B cell (primary cell): ENCODE data around the gene CALML4. TPM values are rescaled to one million over a fixed set of nuclear protein-coding genes. Genes with fewer than 3 reads are reported as not detected.

Experiments
- ATAC-seq: fragments of 200-7000 bp; cut with Tn5 transposase; one replicate; pipeline ENCODE4 v1.10.0; 2021; ENCODE audit warnings: low read depth, mild to moderate bottlenecking, moderate number of reproducible peaks, moderate library complexity
- CTCF ChIA-PET: fragments of 350-600 bp; sonication (Branson Sonifier 250); formaldehyde crosslinking; loops from one replicate; lab custom pipeline; 2021; ENCODE audit warnings: antibody characterized with exemption, inconsistent platforms; lab: Charles Lee
- POLR2A ChIA-PET: fragments of 350-600 bp; sonication (Branson Sonifier 250); formaldehyde crosslinking; loops from one replicate; lab custom pipeline; 2021; ENCODE audit warnings: antibody characterized with exemption; lab: Charles Lee
- DNase-seq: peaks from one replicate; pipeline ENCODE4 v3.0.0; 2013
- H2AFZ ChIP-seq: 2 replicates; pipeline ENCODE4 v1.6.1; 2012; ENCODE audit warnings: mild to moderate bottlenecking, low read depth, low read length; ENCODE audit not compliant: insufficient read depth, poor library complexity, severe bottlenecking
- H3K27ac ChIP-seq, 2 donors: 1 replicate in 1 of 2; 2 replicates in 1 of 2; pipeline ENCODE4 v1.5.1; 2012 to 2013; ENCODE audit warnings: low read length in 2 of 2, mild to moderate bottlenecking in 2 of 2, moderate library complexity in 1 of 2
- H3K27me3 ChIP-seq, 4 experiments: fragments of 200-600 bp in 1 of 4; sonication (generic) in 1 of 4; replicated peaks in 1 of 4; 1 replicate in 2 of 4; 2 replicates in 2 of 4; pipeline versions ENCODE4 v1.6.1 to v1.7.0; 2013 to 2016; ENCODE audit warnings: low read length in 3 of 4, mild to moderate bottlenecking in 2 of 4, mixed read lengths in 1 of 4, moderate library complexity in 1 of 4; ENCODE audit not compliant: insufficient read depth in 4 of 4, control insufficient read depth in 3 of 4; ENCODE audit errors: control extremely low read depth in 1 of 4
- H3K36me3 ChIP-seq, 2 experiments: replicated peaks in 1 of 2; 1 replicate in 1 of 2; 2 replicates in 1 of 2; pipeline versions ENCODE4 v1.6.1 to v1.7.1; 2013; ENCODE audit warnings: low read length in 1 of 2; ENCODE audit not compliant: insufficient read depth in 2 of 2, control insufficient read depth in 1 of 2; ENCODE audit errors: control extremely low read depth in 1 of 2, extremely low read depth in 1 of 2
- H3K4me1 ChIP-seq, 2 donors: fragments of 200-600 bp in 1 of 2; sonication (generic) in 1 of 2; 1 replicate in 1 of 2; 2 replicates in 1 of 2; pipeline versions ENCODE4 v1.5.1 to v1.6.1; 2013 to 2017; ENCODE audit warnings: low read length in 2 of 2; ENCODE audit not compliant: control insufficient read depth in 2 of 2, insufficient read depth in 2 of 2
- H3K4me2 ChIP-seq: replicated peaks from 2 replicates; pipeline ENCODE3; 2012; ENCODE audit warnings: mild to moderate bottlenecking, low read depth, low read length; ENCODE audit not compliant: poor library complexity, severe bottlenecking
- H3K4me3 ChIP-seq, 5 experiments: fragments of 200-600 bp in 1 of 5; sonication (generic) in 1 of 5; 1 replicate in 3 of 5; 2 replicates in 2 of 5; pipeline versions ENCODE4 v1.5.1 to v1.7.0; 2011 to 2016; ENCODE audit warnings: low read length in 4 of 5, mild to moderate bottlenecking in 4 of 5, low read depth in 2 of 5, control low read depth in 1 of 5, moderate library complexity in 1 of 5; ENCODE audit not compliant: insufficient read depth in 1 of 5; ENCODE audit errors: control extremely low read depth in 1 of 5, extremely low read depth in 1 of 5
- H3K79me2 ChIP-seq: fragments of 200-600 bp; sonication (generic); one replicate; pipeline ENCODE4 v1.6.0; 2016; ENCODE audit warnings: low read length; ENCODE audit not compliant: control insufficient read depth, insufficient read depth
- H3K9ac ChIP-seq: fragments of 200-600 bp; sonication (generic); 2 replicates; pipeline ENCODE4 v1.6.1; 2017; ENCODE audit warnings: mild to moderate bottlenecking, low read length, moderate library complexity
- H3K9me3 ChIP-seq, 3 donors: one replicate each; pipeline versions ENCODE4 v1.6.1 to v1.7.1; 2013; ENCODE audit warnings: low read length in 2 of 3; ENCODE audit not compliant: control insufficient read depth in 2 of 3, insufficient read depth in 1 of 3; ENCODE audit errors: control extremely low read depth in 1 of 3
- H4K20me1 ChIP-seq: 2 replicates; pipeline ENCODE4 v1.6.0; 2012; ENCODE audit warnings: mild to moderate bottlenecking, low read length; ENCODE audit not compliant: insufficient read depth, control insufficient read depth, poor library complexity, severe bottlenecking
- H3K27ac Mint-ChIP-seq: one replicate; pipeline ENCODE4 v1.8.0; 2021; ENCODE audit warnings: mixed read lengths
- H3K27me3 Mint-ChIP-seq: one replicate; pipeline ENCODE4 v1.8.0; 2021; ENCODE audit warnings: mixed read lengths
- H3K4me1 Mint-ChIP-seq: one replicate; pipeline ENCODE4 v1.8.0; 2021; ENCODE audit warnings: mixed read lengths
- H3K4me3 Mint-ChIP-seq: one replicate; pipeline ENCODE4 v1.8.0; 2021; ENCODE audit warnings: mixed read lengths
- H3K9me3 Mint-ChIP-seq: one replicate; pipeline ENCODE4 v1.8.0; 2022; ENCODE audit warnings: mixed read lengths; ENCODE audit not compliant: insufficient read depth
- EZH2 ChIP-seq: IDR thresholded peaks from 2 replicates; pipeline ENCODE4 v1.6.1; 2012; ENCODE audit warnings: borderline replicate concordance, low read depth, mild to moderate bottlenecking, moderate library complexity, low read length; ENCODE audit not compliant: insufficient read depth, poor library complexity, severe bottlenecking
- WGBS: methylation state at CpG from one replicate; pipeline ENCODE4 v1.1.5; 2013; ENCODE audit warnings: missing lambda C conversion rate; ENCODE audit not compliant: insufficient coverage; 5-methylcytosine and 5-hydroxymethylcytosine counted together
- intact Hi-C: fragments of 100-400 bp; cut with micrococcal nuclease; formaldehyde crosslinking; loops from one replicate; pipeline ENCODE4 v1.10.0; 2022
- polyA plus RNA-seq: library from polyadenylated mRNA; depleted of rRNA; stranded (reverse); fragments of >200 nt; gene quantifications from 2 replicates; pipeline ENCODE4 v1.2.3, GENCODE V29; 2012
- total RNA-seq, 2 donors: library from RNA; stranded (reverse); fragments of 120-200 nt in 1 of 2; gene quantifications; 1 replicate in 1 of 2; 2 replicates in 1 of 2; pipeline versions ENCODE4 v1.2.3 to v1.2.4, GENCODE V29; 2013 to 2022
- TF ChIP-seq, protein P1 (sequence below): fragments of 200-600 bp; IDR thresholded peaks from one replicate; pipeline ENCODE4 v1.8.0; 2022; ENCODE audit warnings: antibody characterized with exemption, mild to moderate bottlenecking

The CALML4 gene
- total and polyA plus RNA-seq, 2 donors (not counting 1 experiment from before 2014, with no cell fraction given) = 2.4 to 4.2 TPM

DNA sequence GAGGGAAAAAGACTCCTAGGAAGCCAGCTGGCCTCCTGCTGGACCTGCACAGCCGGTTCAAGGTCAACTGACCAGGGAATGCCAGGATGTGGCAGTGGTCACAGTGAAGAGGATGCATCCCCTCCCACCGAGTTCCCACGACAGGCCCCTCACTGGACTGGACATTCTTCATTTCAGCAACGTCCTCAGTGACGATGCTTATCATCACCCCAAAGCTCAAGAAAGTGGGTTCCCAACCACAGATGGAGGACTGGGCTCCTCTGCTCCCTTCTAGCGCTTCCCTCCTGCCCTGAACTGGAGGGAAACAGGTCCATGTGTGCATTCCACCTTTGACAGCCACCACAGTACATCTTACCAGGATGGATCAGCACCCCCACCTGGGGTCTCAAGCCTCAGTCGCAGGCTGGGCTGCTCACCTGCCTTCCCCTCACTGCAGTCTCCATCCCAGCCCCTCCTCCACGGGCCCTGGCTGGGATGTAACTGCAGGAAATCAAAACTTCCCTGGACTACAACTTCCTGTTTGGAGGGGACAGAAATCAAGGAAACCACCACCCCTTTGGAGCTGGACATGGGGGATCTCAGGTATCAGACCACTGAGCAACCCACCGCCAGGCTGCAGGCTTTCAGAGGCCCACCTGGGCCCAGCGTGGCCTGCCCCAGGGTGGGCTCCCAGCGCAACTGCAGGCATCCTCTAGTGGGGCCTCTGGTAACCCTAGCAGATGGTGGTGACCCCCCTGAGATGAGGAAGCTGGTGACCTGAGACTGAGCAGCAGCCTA, 7.3 kb downstream of the CALML4 start:
- H3K9me3 Mint-ChIP-seq = no peaks in the 10 kb centered on the region
- no peaks in the 10 kb centered on the region for H4K20me1 ChIP-seq
- no peak overlapping the region for H3K9ac ChIP-seq
- no peaks in the 10 kb centered on the region for H3K27me3 ChIP-seq
- no peaks in the 10 kb centered on the region for H3K9me3 ChIP-seq
- H3K4me1 Mint-ChIP-seq = no peaks in the 10 kb centered on the region
- H3K4me2 ChIP-seq = no peak overlapping the region
- ATAC-seq = no peak
- H3K27ac ChIP-seq = no peak overlapping the region
- no peak overlapping the region for H2AFZ ChIP-seq
- no peaks in the 10 kb centered on the region for H3K79me2 ChIP-seq
- ChIA-PET POLR2A (no interaction called here), CTCF (no interaction called here)
- H3K4me3 ChIP-seq = no peak overlapping the region
- no peaks in the 10 kb centered on the region for H3K4me1 ChIP-seq
- no peaks in the 10 kb centered on the region for H3K27me3 Mint-ChIP-seq
- 99% methylated on average over 9 of the region's 11 CpGs for WGBS
- H3K4me3 Mint-ChIP-seq = no peak overlapping the region
- intact Hi-C loops = no loop called here
- H3K36me3 ChIP-seq = peaks cover 0 to 2% of the 10 kb centered on the region in 2 experiments
- TF ChIP-seq, protein P1, sequence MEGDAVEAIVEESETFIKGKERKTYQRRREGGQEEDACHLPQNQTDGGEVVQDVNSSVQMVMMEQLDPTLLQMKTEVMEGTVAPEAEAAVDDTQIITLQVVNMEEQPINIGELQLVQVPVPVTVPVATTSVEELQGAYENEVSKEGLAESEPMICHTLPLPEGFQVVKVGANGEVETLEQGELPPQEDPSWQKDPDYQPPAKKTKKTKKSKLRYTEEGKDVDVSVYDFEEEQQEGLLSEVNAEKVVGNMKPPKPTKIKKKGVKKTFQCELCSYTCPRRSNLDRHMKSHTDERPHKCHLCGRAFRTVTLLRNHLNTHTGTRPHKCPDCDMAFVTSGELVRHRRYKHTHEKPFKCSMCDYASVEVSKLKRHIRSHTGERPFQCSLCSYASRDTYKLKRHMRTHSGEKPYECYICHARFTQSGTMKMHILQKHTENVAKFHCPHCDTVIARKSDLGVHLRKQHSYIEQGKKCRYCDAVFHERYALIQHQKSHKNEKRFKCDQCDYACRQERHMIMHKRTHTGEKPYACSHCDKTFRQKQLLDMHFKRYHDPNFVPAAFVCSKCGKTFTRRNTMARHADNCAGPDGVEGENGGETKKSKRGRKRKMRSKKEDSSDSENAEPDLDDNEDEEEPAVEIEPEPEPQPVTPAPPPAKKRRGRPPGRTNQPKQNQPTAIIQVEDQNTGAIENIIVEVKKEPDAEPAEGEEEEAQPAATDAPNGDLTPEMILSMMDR = no peak
- no peak for TF ChIP-seq EZH2
- DNase-seq = no peak
- H3K27ac Mint-ChIP-seq = no peak overlapping the region

DNA sequence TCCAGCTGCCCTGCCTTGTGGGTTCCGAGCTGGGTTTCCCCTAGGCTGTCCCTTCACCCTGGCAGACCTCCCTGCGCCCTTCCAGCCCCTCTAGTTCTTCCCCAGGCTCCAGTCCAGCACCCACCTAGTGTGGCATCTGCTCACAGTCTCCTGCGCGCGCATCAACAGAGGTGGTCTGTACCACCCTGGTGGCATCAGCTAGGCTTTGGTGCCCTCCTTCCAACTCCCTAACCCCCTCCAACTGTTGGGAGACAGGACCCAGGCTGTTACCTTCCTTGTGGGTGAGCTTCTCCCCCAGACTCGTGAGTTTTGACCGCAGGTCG, 8.0 kb downstream of the CALML4 start:
- Mint-ChIP-seq H3K9me3 (no peaks in the 10 kb centered on the region), H3K27me3 (no peaks in the 10 kb centered on the region), H3K4me3 (no peak overlapping the region), H3K4me1 (no peaks in the 10 kb centered on the region), H3K27ac (peak overlapping the region; percentile 59)
- POLR2A ChIA-PET = no interaction called here
- 93% methylated on average over 5 of the region's 8 CpGs for WGBS
- H3K4me3 ChIP-seq = no peak overlapping the region
- intact Hi-C loops = no loop called here
- no peak overlapping the region for H2AFZ ChIP-seq
- H3K27ac ChIP-seq = no peak overlapping the region
- ATAC-seq = no peak
- peaks cover 3 to 9% of the 10 kb centered on the region in 2 experiments for H3K36me3 ChIP-seq
- no peaks in the 10 kb centered on the region for H3K79me2 ChIP-seq
- H4K20me1 ChIP-seq = no peaks in the 10 kb centered on the region
- H3K4me2 ChIP-seq = no peak overlapping the region
- TF ChIP-seq EZH2 = no peak
- TF ChIP-seq, protein P1 = no peak
- CTCF ChIA-PET = no interaction called here
- no peaks in the 10 kb centered on the region for H3K27me3 ChIP-seq
- DNase-seq = no peak
- no peaks in the 10 kb centered on the region for H3K9me3 ChIP-seq
- no peaks in the 10 kb centered on the region for H3K4me1 ChIP-seq
- no peak overlapping the region for H3K9ac ChIP-seq
